DMS79 treated with DMSO at 0.1 percent for 48 hours (cell line): ENCODE measurements around the gene ATP6V1G1.
"Not testable (repeated sequence)": the region's sequence is repeated elsewhere in the genome, so short reads cannot be mapped to it uniquely, and the experiment has no call there.

Experiments used
- DNase-seq: peaks from one replicate; lab custom pipeline; 2025; lab: John Stamatoyannopoulos, UW

ATP6V1G1 gene

GRCh38 chr9:114587345-114588202, at the start of gene ATP6V1G1:
Gene ATP6V1G1 (plus strand): TSS chr9:114587769. CDS start chr9:114587839, 70 bp downstream.
- DNase-seq = peak; percentile 95

- no peak for DNase-seq
Observed at GRCh38 chr9:114538241-114538640, 49.3 kb upstream of the ATP6V1G1 start.

GRCh38 chr9:114539701-114540380, 47.7 kb upstream of the ATP6V1G1 start:
- DNase-seq = no peak

- no peak for DNase-seq
Observed at GRCh38 chr9:114545055-114545454, 42.5 kb upstream of the ATP6V1G1 start.

- DNase-seq = no peak
Observed at GRCh38 chr9:114546851-114547250, 40.7 kb upstream of the ATP6V1G1 start.

GRCh38 chr9:114549697-114550330, 37.8 kb upstream of the ATP6V1G1 start:
- DNase-seq = no peak

- no peak for DNase-seq
Observed at GRCh38 chr9:114551750-114552685, 35.6 kb upstream of the ATP6V1G1 start.

- DNase-seq = no peak
Observed at GRCh38 chr9:114552706-114553105, 34.9 kb upstream of the ATP6V1G1 start.

GRCh38 chr9:114553202-114553601, 34.4 kb upstream of the ATP6V1G1 start:
- no peak for DNase-seq

- DNase-seq = no peak
Observed at GRCh38 chr9:114555696-114556095, 31.9 kb upstream of the ATP6V1G1 start.

GRCh38 chr9:114558027-114558675, 29.4 kb upstream of the ATP6V1G1 start:
- no peak for DNase-seq

- no peak for DNase-seq
Observed at GRCh38 chr9:114559830-114560513, 27.6 kb upstream of the ATP6V1G1 start.

- no peak for DNase-seq
Observed at GRCh38 chr9:114560956-114561355, 26.6 kb upstream of the ATP6V1G1 start.

GRCh38 chr9:114561771-114562170, 25.8 kb upstream of the ATP6V1G1 start:
- no peak for DNase-seq

GRCh38 chr9:114565204-114565603, 22.4 kb upstream of the ATP6V1G1 start:
- no peak for DNase-seq

- DNase-seq = no peak
Observed at GRCh38 chr9:114570742-114571141, 16.8 kb upstream of the ATP6V1G1 start.

- no peak for DNase-seq
Observed at GRCh38 chr9:114571391-114571790, 16.2 kb upstream of the ATP6V1G1 start.

GRCh38 chr9:114572199-114572598, 15.4 kb upstream of the ATP6V1G1 start:
- no peak for DNase-seq

- peak; percentile 71 for DNase-seq
Observed at GRCh38 chr9:114574438-114574837, 13.1 kb upstream of the ATP6V1G1 start.

- DNase-seq = not testable (repeated sequence)
Observed at GRCh38 chr9:114576779-114577178, 10.8 kb upstream of the ATP6V1G1 start.
